ENCODE measurements around the gene EDEM3. TPM values are rescaled to one million over a fixed set of nuclear protein-coding genes. Genes with fewer than 3 reads are reported as not detected.
A peak's percentile ranks its signal among the peaks of the same experiment; 100 is the strongest.

The EDEM3 gene
- total RNA-seq, 1 donor from 2014 or later: 36.8 TPM

- no peak for TF ChIP-seq CTCF (IDR thresholded peaks at IDR 0.05)
- Mint-ChIP-seq H3K4me3 (ENCODE audit: unreplicated experiment) (no peak overlapping the region), H3K9me3 (ENCODE audit: unreplicated experiment) (no peaks in the 10 kb centered on the region), H3K36me3 (ENCODE audit: unreplicated experiment) (no peaks in the 10 kb centered on the region), H3K27me3 (ENCODE audit: unreplicated experiment) (peaks cover 7% of the 10 kb centered on the region), H3K4me1 (ENCODE audit: unreplicated experiment) (peaks cover 22% of the 10 kb centered on the region), H3K27ac (ENCODE audit: unreplicated experiment) (no peak overlapping the region)
- peak; percentile 79 for DNase-seq (ENCODE audit: extremely low spot score, unreplicated experiment)
These were observed 90.0 kb downstream of the EDEM3 start for GRCh38 chr1:184664661-184665060.

DNA sequence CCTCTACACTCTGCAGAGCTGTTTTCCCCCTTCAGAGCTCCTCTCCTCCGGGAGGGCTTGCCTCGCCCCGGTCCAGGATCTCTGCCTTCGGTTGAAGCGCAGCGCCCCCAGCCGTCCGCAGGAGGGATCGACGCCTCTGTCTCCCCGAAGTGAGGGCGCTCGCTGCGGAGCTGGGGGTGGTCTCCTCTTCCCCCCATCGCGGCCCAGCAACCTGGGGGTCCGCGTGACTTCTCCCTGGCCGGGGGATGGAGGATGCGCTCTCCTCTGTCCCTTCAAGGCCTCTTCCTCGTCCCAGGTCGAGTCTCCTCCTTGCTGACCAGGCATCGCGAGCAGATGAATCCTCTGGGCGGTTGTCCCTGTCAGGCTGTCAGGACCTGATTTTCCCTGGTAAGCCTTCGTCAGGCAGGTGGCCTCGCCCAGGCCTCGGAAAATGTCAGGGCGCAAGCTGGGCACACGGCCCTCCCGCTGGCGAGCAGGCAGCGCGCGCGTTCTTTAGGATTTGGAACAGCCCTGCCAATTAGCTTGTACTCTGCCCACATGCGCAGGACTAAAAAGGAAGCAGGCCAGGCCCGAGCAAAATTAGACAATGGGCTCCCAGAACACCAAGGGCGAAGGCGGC is 90.5 kb downstream of the EDEM3 start:
- H3K4me3 Mint-ChIP-seq (ENCODE audit: unreplicated experiment): peak overlapping the region; percentile 66
- H3K27me3 Mint-ChIP-seq (ENCODE audit: unreplicated experiment): peaks cover 7% of the 10 kb centered on the region
- TF ChIP-seq CTCF (IDR thresholded peaks at IDR 0.05): peak; percentile 97
- no peak overlapping the region for H3K27ac Mint-ChIP-seq (ENCODE audit: unreplicated experiment)
- no peaks in the 10 kb centered on the region for H3K36me3 Mint-ChIP-seq (ENCODE audit: unreplicated experiment)
- peak; percentile 91 for DNase-seq (ENCODE audit: extremely low spot score, unreplicated experiment)
- H3K9me3 Mint-ChIP-seq (ENCODE audit: unreplicated experiment): no peaks in the 10 kb centered on the region
- H3K4me1 Mint-ChIP-seq (ENCODE audit: unreplicated experiment): peaks cover 22% of the 10 kb centered on the region

DNA sequence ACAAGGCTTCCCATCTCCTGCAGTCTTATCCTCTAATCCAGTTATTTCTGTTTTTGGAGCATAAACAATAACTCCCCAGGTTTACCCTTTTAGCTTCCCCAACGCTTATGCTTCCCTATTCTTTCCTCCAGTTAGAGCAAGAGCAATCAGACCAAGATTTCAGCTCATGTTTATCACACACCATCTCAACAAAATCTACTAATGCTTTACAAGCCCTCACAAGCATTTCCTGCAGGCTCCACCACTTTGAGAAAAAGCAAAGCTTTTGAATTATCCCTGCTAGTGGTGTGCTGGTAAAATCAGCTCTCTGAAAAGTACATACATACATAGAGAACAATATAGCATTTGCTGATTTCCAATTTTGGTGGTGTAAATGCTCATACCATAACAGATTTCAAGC is 92.9 kb downstream of the EDEM3 start:
- Mint-ChIP-seq H3K4me3 (ENCODE audit: unreplicated experiment) (no peak overlapping the region), H3K27ac (ENCODE audit: unreplicated experiment) (no peak overlapping the region), H3K36me3 (ENCODE audit: unreplicated experiment) (no peaks in the 10 kb centered on the region), H3K27me3 (ENCODE audit: unreplicated experiment) (peaks cover 7% of the 10 kb centered on the region), H3K9me3 (ENCODE audit: unreplicated experiment) (no peaks in the 10 kb centered on the region), H3K4me1 (ENCODE audit: unreplicated experiment) (peaks cover 22% of the 10 kb centered on the region)
- no peak for DNase-seq (ENCODE audit: extremely low spot score, unreplicated experiment)
- no peak for TF ChIP-seq CTCF (IDR thresholded peaks at IDR 0.05)

GRCh38 chr1:184660462-184661191 is 94.0 kb downstream of the EDEM3 start:
- DNase-seq (ENCODE audit: extremely low spot score, unreplicated experiment): no peak
- Mint-ChIP-seq H3K27ac (ENCODE audit: unreplicated experiment) (peak overlapping the region; percentile 33), H3K4me1 (ENCODE audit: unreplicated experiment) (peaks cover 22% of the 10 kb centered on the region), H3K27me3 (ENCODE audit: unreplicated experiment) (peaks cover 7% of the 10 kb centered on the region), H3K36me3 (ENCODE audit: unreplicated experiment) (no peaks in the 10 kb centered on the region), H3K4me3 (ENCODE audit: unreplicated experiment) (no peak overlapping the region), H3K9me3 (ENCODE audit: unreplicated experiment) (no peaks in the 10 kb centered on the region)
- no peak for TF ChIP-seq CTCF (IDR thresholded peaks at IDR 0.05)

DNA sequence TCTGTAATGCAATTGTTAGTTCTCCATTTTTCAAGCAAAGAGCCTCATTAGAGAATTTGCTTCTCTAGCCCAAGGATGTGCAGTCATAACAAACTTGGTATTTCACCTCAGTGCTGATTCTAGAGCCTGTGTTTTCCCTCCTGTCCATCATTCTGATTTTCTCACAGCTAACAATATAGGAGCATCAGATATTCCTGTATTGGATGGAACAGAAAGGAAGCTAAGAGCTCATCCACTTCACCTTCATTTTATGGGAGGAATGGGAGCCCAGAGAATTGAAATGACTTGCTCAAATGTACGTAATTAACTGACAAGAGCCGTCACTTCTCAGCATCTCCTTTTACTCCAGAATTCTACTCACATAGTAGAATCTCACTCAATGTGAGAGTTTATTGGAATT is 96.6 kb downstream of the EDEM3 start:
- H3K9me3 Mint-ChIP-seq (ENCODE audit: unreplicated experiment): no peaks in the 10 kb centered on the region
- TF ChIP-seq CTCF (IDR thresholded peaks at IDR 0.05): no peak
- DNase-seq (ENCODE audit: extremely low spot score, unreplicated experiment): no peak
- no peak overlapping the region for H3K4me3 Mint-ChIP-seq (ENCODE audit: unreplicated experiment)
- H3K36me3 Mint-ChIP-seq (ENCODE audit: unreplicated experiment): no peaks in the 10 kb centered on the region
- H3K27me3 Mint-ChIP-seq (ENCODE audit: unreplicated experiment): no peaks in the 10 kb centered on the region
- H3K4me1 Mint-ChIP-seq (ENCODE audit: unreplicated experiment): peaks cover 16% of the 10 kb centered on the region
- H3K27ac Mint-ChIP-seq (ENCODE audit: unreplicated experiment): no peak overlapping the region
